Stimulated activated memory B cell treated with anti-CD40 and anti-IgM and Interleukin-4, amounts not matched to agents 10 μg/mL and 1 μg/mL and 100 μg/mL, for 72 hours (primary cell): Measurements from ENCODE around the gene RHOF.

Experiments
- ATAC-seq: fragments of 150-1000 bp; cut with Tn5 transposase; 2 replicates; pipeline ENCODE4 v1.10.0; 2021
- H3K27ac Mint-ChIP-seq: one replicate; pipeline ENCODE4 v1.8.0; 2022; ENCODE audit warnings: mild to moderate bottlenecking, mixed read lengths
- H3K27me3 Mint-ChIP-seq: one replicate; pipeline ENCODE4 v1.8.0; 2022; ENCODE audit warnings: mixed read lengths
- H3K36me3 Mint-ChIP-seq: one replicate; pipeline ENCODE4 v1.8.0; 2022; ENCODE audit warnings: mixed read lengths
- H3K4me1 Mint-ChIP-seq: one replicate; pipeline ENCODE4 v1.8.0; 2022; ENCODE audit warnings: mixed read lengths
- H3K4me3 Mint-ChIP-seq: one replicate; pipeline ENCODE4 v1.8.0; 2022; ENCODE audit warnings: mild to moderate bottlenecking, moderate library complexity, mixed read lengths
- H3K9me3 Mint-ChIP-seq: one replicate; pipeline ENCODE4 v1.8.0; 2022; ENCODE audit warnings: mixed read lengths

The RHOF gene

GRCh38 chr12:121780429-121780828 is 13.1 kb downstream of the RHOF start:
- H3K27me3 Mint-ChIP-seq = no peaks in the 10 kb centered on the region
- H3K27ac Mint-ChIP-seq = peak overlapping the region; percentile 95
- H3K9me3 Mint-ChIP-seq = no peaks in the 10 kb centered on the region
- peak overlapping the region; percentile 70 for H3K4me3 Mint-ChIP-seq
- H3K4me1 Mint-ChIP-seq = peaks cover 70% of the 10 kb centered on the region
- no peak for ATAC-seq
- peaks cover 36% of the 10 kb centered on the region for H3K36me3 Mint-ChIP-seq

GRCh38 chr12:121779422-121779895 is 14.0 kb downstream of the RHOF start:
- Mint-ChIP-seq H3K9me3 (no peaks in the 10 kb centered on the region), H3K4me1 (peaks cover 61% of the 10 kb centered on the region), H3K4me3 (no peak overlapping the region), H3K27ac (peak overlapping the region; percentile 95), H3K36me3 (peaks cover 28% of the 10 kb centered on the region), H3K27me3 (no peaks in the 10 kb centered on the region)
- ATAC-seq = no peak

GRCh38 chr12:121778567-121779421 is 14.7 kb downstream of the RHOF start:
- H3K27me3 Mint-ChIP-seq = no peaks in the 10 kb centered on the region
- peak overlapping the region; percentile 95 for H3K27ac Mint-ChIP-seq
- peak overlapping the region; percentile 57 for H3K4me3 Mint-ChIP-seq
- no peak for ATAC-seq
- peaks cover 55% of the 10 kb centered on the region for H3K4me1 Mint-ChIP-seq
- peaks cover 23% of the 10 kb centered on the region for H3K36me3 Mint-ChIP-seq
- no peaks in the 10 kb centered on the region for H3K9me3 Mint-ChIP-seq

GRCh38 chr12:121776190-121777098 is 17.0 kb downstream of the RHOF start:
- H3K27me3 Mint-ChIP-seq = no peaks in the 10 kb centered on the region
- ATAC-seq = peak; percentile 82
- H3K27ac Mint-ChIP-seq = peak overlapping the region; percentile 74
- no peaks in the 10 kb centered on the region for H3K9me3 Mint-ChIP-seq
- peaks cover 21% of the 10 kb centered on the region for H3K36me3 Mint-ChIP-seq
- H3K4me3 Mint-ChIP-seq = peak overlapping the region; percentile 29
- peaks cover 40% of the 10 kb centered on the region for H3K4me1 Mint-ChIP-seq

GRCh38 chr12:121775501-121775900 is 18.0 kb downstream of the RHOF start:
- Mint-ChIP-seq H3K27me3 (no peaks in the 10 kb centered on the region), H3K4me3 (no peak overlapping the region), H3K27ac (peak overlapping the region; percentile 74), H3K36me3 (peaks cover 19% of the 10 kb centered on the region), H3K4me1 (peaks cover 31% of the 10 kb centered on the region), H3K9me3 (no peaks in the 10 kb centered on the region)
- ATAC-seq = no peak

GRCh38 chr12:121774968-121775474 is 18.5 kb downstream of the RHOF start:
- H3K27ac Mint-ChIP-seq = peak overlapping the region; percentile 51
- peaks cover 31% of the 10 kb centered on the region for H3K4me1 Mint-ChIP-seq
- no peak for ATAC-seq
- no peaks in the 10 kb centered on the region for H3K27me3 Mint-ChIP-seq
- peaks cover 14% of the 10 kb centered on the region for H3K36me3 Mint-ChIP-seq
- H3K9me3 Mint-ChIP-seq = no peaks in the 10 kb centered on the region
- no peak overlapping the region for H3K4me3 Mint-ChIP-seq

- peak; percentile 85 for ATAC-seq
- Mint-ChIP-seq H3K27me3 (no peaks in the 10 kb centered on the region), H3K9me3 (no peaks in the 10 kb centered on the region), H3K4me1 (peaks cover 22% of the 10 kb centered on the region), H3K36me3 (peaks cover under 1% of the 10 kb centered on the region), H3K27ac (no peak overlapping the region), H3K4me3 (no peak overlapping the region)
Measured at GRCh38 chr12:121773011-121773777, 20.3 kb downstream of the RHOF start.

GRCh38 chr12:121770813-121771625 is 22.5 kb downstream of the RHOF start:
- H3K9me3 Mint-ChIP-seq = no peaks in the 10 kb centered on the region
- H3K4me3 Mint-ChIP-seq = no peak overlapping the region
- no peak overlapping the region for H3K27ac Mint-ChIP-seq
- no peaks in the 10 kb centered on the region for H3K36me3 Mint-ChIP-seq
- no peak for ATAC-seq
- peaks cover 10% of the 10 kb centered on the region for H3K4me1 Mint-ChIP-seq
- H3K27me3 Mint-ChIP-seq = no peaks in the 10 kb centered on the region

GRCh38 chr12:121770388-121770787 is 23.1 kb downstream of the RHOF start:
- Mint-ChIP-seq H3K4me1 (peaks cover 8% of the 10 kb centered on the region), H3K4me3 (no peak overlapping the region), H3K27ac (no peak overlapping the region), H3K36me3 (no peaks in the 10 kb centered on the region), H3K27me3 (no peaks in the 10 kb centered on the region), H3K9me3 (no peaks in the 10 kb centered on the region)
- no peak for ATAC-seq

- Mint-ChIP-seq H3K27ac (no peak overlapping the region), H3K4me3 (no peak overlapping the region), H3K9me3 (no peaks in the 10 kb centered on the region), H3K36me3 (no peaks in the 10 kb centered on the region), H3K4me1 (peaks cover 8% of the 10 kb centered on the region), H3K27me3 (no peaks in the 10 kb centered on the region)
- no peak for ATAC-seq
Measured at GRCh38 chr12:121769831-121770301, 23.6 kb downstream of the RHOF start.

GRCh38 chr12:121769297-121769830 is 24.1 kb downstream of the RHOF start:
- no peak for ATAC-seq

GRCh38 chr12:121767525-121768016 is 25.9 kb downstream of the RHOF start:
- no peak for ATAC-seq
- no peaks in the 10 kb centered on the region for H3K4me1 Mint-ChIP-seq
- no peaks in the 10 kb centered on the region for H3K9me3 Mint-ChIP-seq
- no peak overlapping the region for H3K27ac Mint-ChIP-seq
- H3K36me3 Mint-ChIP-seq = peaks cover 1% of the 10 kb centered on the region
- no peaks in the 10 kb centered on the region for H3K27me3 Mint-ChIP-seq
- H3K4me3 Mint-ChIP-seq = no peak overlapping the region

More at GRCh38 chr12:121769297-121769830, 24.1 kb downstream of the RHOF start:
- Mint-ChIP-seq H3K4me1 (peaks cover 8% of the 10 kb centered on the region), H3K36me3 (no peaks in the 10 kb centered on the region), H3K9me3 (no peaks in the 10 kb centered on the region), H3K27ac (no peak overlapping the region), H3K4me3 (no peak overlapping the region), H3K27me3 (no peaks in the 10 kb centered on the region)

- H3K9me3 Mint-ChIP-seq = no peaks in the 10 kb centered on the region
- peaks cover 6% of the 10 kb centered on the region for H3K36me3 Mint-ChIP-seq
- H3K27ac Mint-ChIP-seq = no peak overlapping the region
- ATAC-seq = no peak
- no peaks in the 10 kb centered on the region for H3K27me3 Mint-ChIP-seq
- no peaks in the 10 kb centered on the region for H3K4me1 Mint-ChIP-seq
- H3K4me3 Mint-ChIP-seq = no peak overlapping the region
Measured at GRCh38 chr12:121766290-121767039, 27.0 kb downstream of the RHOF start.
